GM19239 (cell line): ENCODE results near the gene FUT8.
"Not testable (repeated sequence)": the region's sequence is repeated elsewhere in the genome, so short reads cannot be mapped to it uniquely, and the experiment has no call there.

Experiments
- DNase-seq: peaks from one replicate; pipeline ENCODE4 v3.0.0; 2011; ENCODE audit warnings: low spot score; ENCODE audit not compliant: insufficient read length
- FAIRE-seq: peaks from 2 replicates; lab custom pipeline; 2011; peaks lifted over from hg19 to GRCh38; lab: Jason Lieb, UNC

Gene FUT8

GRCh38 chr14:65440230-65440629 is 27.7 kb downstream of the FUT8 start:
- no peak for DNase-seq
- no peak for FAIRE-seq

GRCh38 chr14:65444230-65444629 is 31.7 kb downstream of the FUT8 start:
- DNase-seq (no peak), FAIRE-seq (peak; percentile 74)

- no peak for DNase-seq
- FAIRE-seq, result no peak
These were observed 33.6 kb downstream of the FUT8 start for GRCh38 chr14:65446159-65446558.

- FAIRE-seq (no peak), DNase-seq (no peak)
These were observed 37.1 kb downstream of the FUT8 start for GRCh38 chr14:65449647-65450046.

GRCh38 chr14:65453807-65454480 is 41.4 kb downstream of the FUT8 start:
- DNase-seq (no peak), FAIRE-seq (peak; percentile 11)

GRCh38 chr14:65456247-65456646 is 43.7 kb downstream of the FUT8 start:
- DNase-seq, result no peak
- FAIRE-seq, result no peak

- no peak for DNase-seq
- FAIRE-seq, result peak; percentile 94
These were observed 49.2 kb downstream of the FUT8 start for GRCh38 chr14:65461730-65462129.

- no peak for FAIRE-seq
- DNase-seq, result no peak
These were observed 49.9 kb downstream of the FUT8 start for GRCh38 chr14:65462411-65462810.

GRCh38 chr14:65465584-65465983 is 53.1 kb downstream of the FUT8 start:
- FAIRE-seq, result no peak
- DNase-seq, result no peak

GRCh38 chr14:65467926-65468325 is 55.4 kb downstream of the FUT8 start:
- not testable (repeated sequence) for FAIRE-seq, DNase-seq

GRCh38 chr14:65469903-65470302 is 57.4 kb downstream of the FUT8 start:
- FAIRE-seq, result no peak
- no peak for DNase-seq

GRCh38 chr14:65470404-65470880 is 57.9 kb downstream of the FUT8 start:
- DNase-seq (no peak), FAIRE-seq (no peak)

- FAIRE-seq (peak; percentile 87), DNase-seq (no peak)
These were observed 58.7 kb downstream of the FUT8 start for GRCh38 chr14:65471038-65471878.

GRCh38 chr14:65472189-65472588 is 59.7 kb downstream of the FUT8 start:
- FAIRE-seq (peak; percentile 8), DNase-seq (no peak)

GRCh38 chr14:65476273-65476941 is 63.9 kb downstream of the FUT8 start:
- DNase-seq, result no peak
- peak; percentile 92 for FAIRE-seq

- FAIRE-seq, result no peak
These were observed 64.4 kb downstream of the FUT8 start for GRCh38 chr14:65476942-65477318.

GRCh38 chr14:65478017-65478416 is 65.5 kb downstream of the FUT8 start:
- DNase-seq, result no peak
- no peak for FAIRE-seq

More at GRCh38 chr14:65476942-65477318, 64.4 kb downstream of the FUT8 start:
- DNase-seq, result no peak

- FAIRE-seq (peak; percentile 94), DNase-seq (no peak)
These were observed 66.1 kb downstream of the FUT8 start for GRCh38 chr14:65478596-65478995.

- no peak for FAIRE-seq
- no peak for DNase-seq
These were observed 66.9 kb downstream of the FUT8 start for GRCh38 chr14:65479386-65479785.

GRCh38 chr14:65482757-65483438 is 70.4 kb downstream of the FUT8 start:
- FAIRE-seq (peak; percentile 74), DNase-seq (no peak)
